Activated CD4-positive, CD25-positive, alpha-beta regulatory T cell treated with anti-CD3 and anti-CD28 coated beads, Interleukin-2, amount 50 U/mL, for 16 hours (primary cell): Measurements from ENCODE around the gene PELO.
"Not testable (repeated sequence)": the region's sequence is repeated elsewhere in the genome, so short reads cannot be mapped to it uniquely, and the experiment has no call there.

ENCODE experiments used
- DNase-seq: peaks from one replicate; pipeline ENCODE4 v3.0.0-alpha.2; 2020; ENCODE audit warnings: low read depth, low spot score

PELO gene

GRCh38 chr5:52800394-52801213, 12.9 kb downstream of the PELO start:
- DNase-seq: peak; percentile 14

GRCh38 chr5:52801329-52801728, 13.6 kb downstream of the PELO start:
- DNase-seq: no peak

- no peak for DNase-seq
These were observed 14.7 kb downstream of the PELO start for GRCh38 chr5:52802272-52802973.

DNA sequence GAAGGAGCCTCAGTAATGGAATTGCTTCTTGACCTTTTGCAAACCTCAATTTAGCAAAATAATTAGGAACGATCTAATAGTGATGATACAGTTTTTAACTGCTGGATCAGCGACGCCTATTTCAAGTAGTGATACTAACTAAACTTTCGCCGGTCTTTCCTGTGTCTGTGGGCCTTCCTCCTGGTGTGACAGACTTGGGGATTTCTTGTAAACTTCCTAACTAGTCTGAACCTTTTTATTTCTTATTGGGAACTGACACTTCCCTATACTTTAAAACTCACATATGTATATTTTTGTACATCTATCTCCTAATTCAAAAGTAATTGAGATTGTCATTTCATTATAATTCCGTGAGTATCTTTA, 15.2 kb downstream of the PELO start:
- no peak for DNase-seq

- no peak for DNase-seq
These were observed 16.7 kb downstream of the PELO start for GRCh38 chr5:52804387-52804791.

- DNase-seq: no peak
These were observed 17.3 kb downstream of the PELO start for GRCh38 chr5:52804981-52805380.

DNA sequence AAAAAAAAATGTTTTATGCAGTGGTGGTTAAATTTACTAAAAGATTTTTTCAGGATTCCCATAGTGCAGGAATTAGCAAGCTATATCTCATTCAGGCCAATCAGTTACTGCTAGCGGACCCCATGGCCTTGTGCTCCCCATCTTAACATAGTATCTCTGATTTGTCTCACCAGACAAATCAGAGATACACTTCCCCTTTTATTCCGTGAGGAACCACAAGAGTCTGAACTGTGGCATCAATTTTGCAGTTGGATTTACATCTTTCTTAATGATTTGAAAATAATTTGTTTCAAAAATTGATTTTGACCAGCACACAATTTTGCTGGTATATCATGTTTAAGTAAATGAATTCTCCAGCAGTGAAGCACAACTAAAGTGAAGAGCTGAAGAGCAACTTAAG, 17.9 kb downstream of the PELO start:
- DNase-seq: no peak

DNA sequence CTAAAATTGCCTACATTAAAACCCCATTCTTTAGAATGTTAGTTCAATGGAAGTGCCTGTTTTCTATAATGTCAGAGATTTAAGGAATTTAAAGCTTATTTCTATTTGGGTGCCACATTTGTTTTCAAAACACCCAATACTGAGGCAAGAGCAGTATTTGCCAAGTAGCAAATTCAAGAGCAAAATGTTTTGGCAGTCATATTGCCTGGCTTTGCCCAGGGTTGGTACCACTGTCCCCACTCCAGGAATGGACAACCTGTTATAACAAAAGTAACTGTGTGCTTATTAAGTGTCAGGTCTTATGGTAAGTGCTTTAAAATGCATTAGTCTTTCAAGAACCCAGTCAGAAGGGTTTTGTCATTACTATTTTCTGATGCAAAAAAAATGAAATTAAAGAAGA, 19.3 kb downstream of the PELO start:
- no peak for DNase-seq

GRCh38 chr5:52807723-52808122, 20.0 kb downstream of the PELO start:
- DNase-seq: no peak

DNA sequence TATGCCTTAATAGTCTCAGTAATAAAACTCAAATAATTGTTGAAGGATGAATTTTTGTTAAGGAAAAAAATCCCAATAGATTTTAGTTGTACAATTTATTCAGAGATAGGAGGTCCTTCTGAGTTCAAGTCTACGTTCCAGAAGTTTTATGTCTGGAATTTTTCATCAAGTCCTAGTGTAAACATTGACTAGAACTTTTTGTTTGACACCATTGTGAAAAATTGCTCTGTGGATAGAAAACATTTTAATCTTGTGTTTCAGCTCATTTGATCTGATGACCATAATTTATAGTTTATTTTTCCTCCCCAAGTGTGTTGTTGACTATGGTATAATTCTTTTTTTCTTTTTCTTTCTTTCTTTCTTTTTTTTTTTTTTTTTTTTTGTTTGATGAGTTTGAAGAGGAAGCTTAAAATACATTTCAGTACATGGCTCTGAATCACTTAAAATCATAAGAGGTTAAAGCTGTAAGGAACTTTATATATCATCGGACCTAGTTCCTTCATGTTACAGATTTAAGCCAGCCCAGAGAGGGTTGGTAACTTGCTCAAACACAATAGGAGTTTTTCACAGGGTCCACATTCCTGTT, 20.7 kb downstream of the PELO start:
- no peak for DNase-seq

GRCh38 chr5:52809884-52810283, 22.2 kb downstream of the PELO start:
- no peak for DNase-seq

GRCh38 chr5:52810426-52810825, 22.7 kb downstream of the PELO start:
- DNase-seq: no peak

GRCh38 chr5:52811067-52811749, 23.5 kb downstream of the PELO start:
- no peak for DNase-seq

DNA sequence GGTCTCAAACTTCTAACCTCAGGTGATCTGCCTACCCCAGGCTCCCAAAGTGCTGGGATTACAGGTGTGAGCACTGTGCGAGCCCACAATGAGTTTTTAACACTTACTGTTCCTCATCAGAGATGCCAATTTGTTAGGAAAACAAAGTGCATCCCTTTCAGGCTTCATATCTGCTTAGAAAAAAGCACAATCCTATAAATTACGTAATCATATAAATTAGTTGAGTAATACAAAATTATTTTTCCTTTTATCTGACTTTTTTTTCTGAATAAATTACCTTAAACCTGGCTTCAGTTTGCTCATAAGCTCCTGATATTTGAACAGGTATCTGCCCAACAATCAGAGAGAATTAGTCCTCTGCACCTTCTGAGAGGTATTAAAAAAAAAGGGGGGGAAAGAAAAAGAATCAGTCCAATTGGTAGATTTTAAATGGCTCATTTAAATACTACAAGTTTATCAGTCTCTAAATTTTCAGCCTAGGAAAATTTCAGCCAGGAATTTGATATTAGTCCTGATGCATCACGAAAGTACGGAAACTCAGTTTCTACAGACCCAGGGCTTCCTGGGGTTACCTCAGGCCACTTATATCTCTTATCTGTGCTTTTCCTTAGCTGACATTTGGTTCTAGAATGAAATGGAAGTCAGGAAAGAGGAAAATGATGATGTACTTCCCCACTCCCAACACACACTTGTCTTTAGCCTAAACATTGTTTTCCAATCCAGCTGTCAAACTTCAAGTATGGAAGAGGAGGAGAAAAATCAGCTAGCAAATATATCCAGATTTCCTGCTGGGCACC, 26.8 kb downstream of the PELO start:
- no peak for DNase-seq

DNA sequence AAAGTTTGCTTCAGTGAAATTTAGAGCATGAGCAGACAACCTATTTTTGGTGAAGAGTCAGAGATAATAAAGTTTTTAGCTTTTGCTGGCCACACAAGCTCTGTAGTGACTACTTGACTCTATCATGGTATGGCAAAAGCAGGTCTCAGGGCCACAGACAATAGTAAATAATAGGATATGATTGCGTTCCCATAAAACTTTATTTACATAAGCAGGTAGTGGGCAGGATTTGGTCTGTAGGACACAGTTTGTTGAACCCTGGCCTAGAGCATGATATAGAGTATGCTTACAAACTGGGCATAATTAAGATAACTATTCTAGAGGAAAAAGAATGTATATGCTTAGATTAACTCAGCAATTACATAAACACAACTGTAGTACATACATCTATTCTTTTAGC, 30.1 kb downstream of the PELO start:
- DNase-seq: no peak

- no peak for DNase-seq
These were observed 30.6 kb downstream of the PELO start for GRCh38 chr5:52818360-52818759.

GRCh38 chr5:52818807-52819206, 31.1 kb downstream of the PELO start:
- not testable (repeated sequence) for DNase-seq

DNA sequence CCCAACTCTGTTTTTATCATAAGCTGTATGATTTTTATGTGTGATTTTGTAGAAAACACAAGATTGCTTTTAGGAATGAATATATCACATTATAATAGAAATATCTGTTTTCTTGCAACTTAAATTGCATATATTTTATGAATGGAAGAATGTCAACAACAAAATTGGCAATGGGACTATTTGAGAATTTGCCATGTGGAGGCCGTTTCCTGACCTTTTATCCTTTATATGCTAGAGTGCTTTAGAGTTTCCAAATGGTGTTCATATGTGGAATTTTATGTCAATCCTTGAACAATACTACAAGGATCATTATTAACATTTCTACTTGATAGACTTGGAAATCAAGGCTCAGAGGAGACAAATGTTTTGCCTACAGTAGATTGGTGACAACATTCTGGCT, 34.2 kb downstream of the PELO start:
- DNase-seq: no peak

DNA sequence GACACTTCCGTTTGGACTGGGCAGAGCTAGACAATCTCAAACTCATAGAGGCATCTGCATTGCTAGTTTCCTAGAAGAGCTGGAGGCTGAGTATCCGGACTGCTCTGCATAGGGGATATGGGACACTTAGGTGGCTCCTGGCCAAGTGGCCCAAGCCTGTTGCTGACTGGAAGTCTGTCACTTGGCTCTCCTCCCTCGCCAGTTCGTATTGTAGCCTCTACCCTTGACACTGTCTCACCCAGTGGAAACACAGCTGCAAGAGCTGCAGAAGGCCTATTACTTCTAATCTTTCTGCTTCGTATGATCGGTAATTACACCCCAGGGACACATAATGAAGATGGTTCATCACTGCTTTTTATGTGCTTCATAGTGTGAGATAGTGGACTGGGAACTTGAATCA, 34.7 kb downstream of the PELO start:
- no peak for DNase-seq

DNA sequence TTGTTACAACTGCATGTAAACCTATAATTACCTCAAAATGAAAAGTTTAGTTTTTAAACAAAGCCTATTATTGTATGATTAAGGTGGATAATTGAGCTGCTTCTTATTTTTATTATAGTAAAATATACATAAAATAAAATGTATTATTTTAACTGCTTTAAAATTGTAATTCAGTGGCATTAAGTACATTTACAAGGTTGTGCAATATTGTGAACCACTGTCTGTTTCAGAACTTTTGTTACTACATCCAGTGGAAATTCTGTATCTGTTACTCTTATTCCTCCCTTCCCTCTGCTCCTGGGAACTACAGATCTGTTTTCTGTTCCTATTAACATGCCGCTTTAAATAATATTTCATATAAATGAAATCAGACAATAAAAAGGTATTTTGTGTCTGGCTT, 37.1 kb downstream of the PELO start:
- DNase-seq: no peak

GRCh38 chr5:52825826-52826225, 38.1 kb downstream of the PELO start:
- DNase-seq: no peak

DNA sequence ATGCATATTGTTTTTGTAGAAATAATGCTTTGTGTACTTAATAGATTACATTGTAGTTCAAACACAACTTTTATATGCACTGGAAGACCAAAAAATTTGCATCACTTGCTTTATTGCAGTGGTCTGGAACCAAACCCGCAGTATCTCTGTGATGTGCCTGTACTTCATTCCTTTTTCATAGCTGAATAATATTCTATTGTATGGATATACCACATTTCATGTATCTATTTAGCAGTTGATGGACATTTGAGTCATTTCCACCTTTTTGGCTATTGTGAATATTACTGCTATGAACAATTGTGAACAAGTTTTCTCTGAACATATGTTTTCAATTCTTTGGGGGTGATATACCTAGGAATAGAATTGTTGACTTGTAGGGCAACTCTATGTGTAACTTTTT, 40.1 kb downstream of the PELO start:
- DNase-seq: no peak
